Measurements from ENCODE around the gene FYN. TPM values are rescaled to one million over a fixed set of nuclear protein-coding genes. Genes with fewer than 3 reads are reported as not detected.
"Not testable (repeated sequence)": the region's sequence is repeated elsewhere in the genome, so short reads cannot be mapped to it uniquely, and the experiment has no call there.

Gene FYN
- total RNA-seq, 1 experiment from 2014 or later = 249 TPM

DNA sequence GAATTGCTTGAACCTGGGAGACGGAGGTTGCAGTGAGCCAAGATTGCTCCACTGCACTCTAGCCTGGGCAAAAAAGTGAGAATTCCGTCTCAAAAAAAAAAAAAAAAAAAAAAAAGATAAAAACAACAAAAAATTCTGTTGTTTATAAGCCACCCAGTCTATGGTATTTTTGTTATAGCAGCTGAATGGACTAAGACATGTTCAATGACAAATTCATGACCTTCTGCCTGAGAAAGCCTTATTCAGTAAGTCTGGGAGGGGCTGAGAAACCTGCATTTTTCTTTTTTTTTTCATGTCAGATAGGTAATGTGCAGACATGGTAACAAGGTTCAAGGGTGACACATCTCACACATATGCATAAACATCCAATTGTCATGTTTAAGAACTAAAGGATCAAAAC is 227.2 kb downstream of the FYN start:
- Histone ChIP-seq H3K27ac (ENCODE audit: low read length) (no peak overlapping the region), H3K79me2 (ENCODE audit: low read length) (no peaks in the 10 kb centered on the region), H3K9me2 (replicated peaks; ENCODE audit: insufficient read depth, low read length) (no peaks in the 10 kb centered on the region), H3K36me3 (ENCODE audit: insufficient read depth, low read length) (no peaks in the 10 kb centered on the region), H3K4me3 (ENCODE audit: low read length) (no peak overlapping the region), H2AFZ (ENCODE audit: low read length) (no peak overlapping the region), H3K27me3 (ENCODE audit: low read length) (no peaks in the 10 kb centered on the region), H3K4me2 (ENCODE audit: low read depth, low read length, poor library complexity, severe bottlenecking) (no peak overlapping the region), H3K4me1 (ENCODE audit: low read length) (no peaks in the 10 kb centered on the region), H3K9ac (ENCODE audit: low read length) (no peak overlapping the region), H4K20me1 (ENCODE audit: insufficient read depth, low read depth, low read length) (no peaks in the 10 kb centered on the region), H3K9me3 (ENCODE audit: low read length) (no peaks in the 10 kb centered on the region)
- no peak for DNase-seq

DNA sequence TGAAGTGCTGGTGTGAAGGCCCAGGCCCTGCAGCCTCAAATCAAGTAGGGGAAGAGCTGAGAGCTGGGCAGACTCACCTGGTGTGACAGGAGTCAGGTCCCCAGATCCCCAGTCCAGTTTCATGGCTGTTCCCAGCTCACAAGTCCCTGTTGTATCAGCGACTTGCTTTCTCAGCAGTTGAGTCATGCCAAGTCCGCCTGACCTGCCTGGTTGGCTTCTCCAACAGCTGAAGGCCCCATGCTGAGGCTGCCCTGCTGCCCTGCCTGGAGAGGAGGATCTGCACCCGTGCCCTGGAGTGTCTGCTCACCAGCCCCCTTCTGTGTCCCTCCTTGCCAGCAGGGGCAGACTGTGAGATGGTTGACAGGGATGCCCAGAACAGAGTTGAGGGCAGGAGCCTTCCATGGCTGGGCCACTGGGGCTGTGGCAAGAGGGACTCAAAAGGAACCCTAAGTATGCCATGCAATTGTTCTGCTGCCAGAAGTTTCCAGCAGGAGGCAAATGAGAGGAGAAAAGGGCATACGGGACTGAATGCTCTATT is 228.3 kb downstream of the FYN start:
- DNase-seq = no peak
- no peak overlapping the region for H3K27ac ChIP-seq (ENCODE audit: low read length)
- no peak overlapping the region for H3K4me2 ChIP-seq (ENCODE audit: low read depth, low read length, poor library complexity, severe bottlenecking)
- H2AFZ ChIP-seq (ENCODE audit: low read length) = no peak overlapping the region
- no peaks in the 10 kb centered on the region for H3K4me1 ChIP-seq (ENCODE audit: low read length)
- H3K4me3 ChIP-seq (ENCODE audit: low read length) = no peak overlapping the region
- H4K20me1 ChIP-seq (ENCODE audit: insufficient read depth, low read depth, low read length) = no peaks in the 10 kb centered on the region
- H3K9me3 ChIP-seq (ENCODE audit: low read length) = no peaks in the 10 kb centered on the region
- no peaks in the 10 kb centered on the region for H3K79me2 ChIP-seq (ENCODE audit: low read length)
- H3K36me3 ChIP-seq (ENCODE audit: insufficient read depth, low read length) = no peaks in the 10 kb centered on the region
- H3K9me2 ChIP-seq (replicated peaks; ENCODE audit: insufficient read depth, low read length) = no peaks in the 10 kb centered on the region
- H3K9ac ChIP-seq (ENCODE audit: low read length) = no peak overlapping the region
- H3K27me3 ChIP-seq (ENCODE audit: low read length) = no peaks in the 10 kb centered on the region

- H3K4me2 ChIP-seq (ENCODE audit: low read depth, low read length, poor library complexity, severe bottlenecking) = no peak overlapping the region
Observed at GRCh38 chr6:111642463-111643158, 230.6 kb downstream of the FYN start.

GRCh38 chr6:111639266-111639665 is 234.0 kb downstream of the FYN start:
- no peak overlapping the region for H3K27ac ChIP-seq (ENCODE audit: low read length)
- H3K4me1 ChIP-seq (ENCODE audit: low read length) = no peaks in the 10 kb centered on the region
- no peak overlapping the region for H3K4me2 ChIP-seq (ENCODE audit: low read depth, low read length, poor library complexity, severe bottlenecking)
- H3K9me3 ChIP-seq (ENCODE audit: low read length) = no peaks in the 10 kb centered on the region
- H2AFZ ChIP-seq (ENCODE audit: low read length) = no peak overlapping the region
- H3K79me2 ChIP-seq (ENCODE audit: low read length) = no peaks in the 10 kb centered on the region
- H4K20me1 ChIP-seq (ENCODE audit: insufficient read depth, low read depth, low read length) = no peaks in the 10 kb centered on the region
- no peak overlapping the region for H3K9ac ChIP-seq (ENCODE audit: low read length)
- H3K27me3 ChIP-seq (ENCODE audit: low read length) = no peaks in the 10 kb centered on the region
- H3K4me3 ChIP-seq (ENCODE audit: low read length) = no peak overlapping the region
- no peaks in the 10 kb centered on the region for H3K9me2 ChIP-seq (replicated peaks; ENCODE audit: insufficient read depth, low read length)
- no peak for DNase-seq
- H3K36me3 ChIP-seq (ENCODE audit: insufficient read depth, low read length) = peaks cover 4% of the 10 kb centered on the region; the same call in 1 of the 2 replicates

More at GRCh38 chr6:111642463-111643158, 230.6 kb downstream of the FYN start:
- Histone ChIP-seq H3K9ac (ENCODE audit: low read length) (no peak overlapping the region), H4K20me1 (ENCODE audit: insufficient read depth, low read depth, low read length) (no peaks in the 10 kb centered on the region), H3K27me3 (ENCODE audit: low read length) (no peaks in the 10 kb centered on the region), H3K36me3 (ENCODE audit: insufficient read depth, low read length) (peaks cover 4% of the 10 kb centered on the region; the same call in 1 of the 2 replicates), H3K4me1 (ENCODE audit: low read length) (no peaks in the 10 kb centered on the region), H3K79me2 (ENCODE audit: low read length) (no peaks in the 10 kb centered on the region), H3K9me3 (ENCODE audit: low read length) (no peaks in the 10 kb centered on the region), H3K27ac (ENCODE audit: low read length) (no peak overlapping the region), H3K4me3 (ENCODE audit: low read length) (no peak overlapping the region), H3K9me2 (replicated peaks; ENCODE audit: insufficient read depth, low read length) (no peaks in the 10 kb centered on the region), H2AFZ (ENCODE audit: low read length) (no peak overlapping the region)
- DNase-seq = peak; percentile 56

GRCh38 chr6:111634981-111635380 is 238.3 kb downstream of the FYN start:
- H4K20me1 ChIP-seq (ENCODE audit: insufficient read depth, low read depth, low read length); H3K36me3 ChIP-seq (ENCODE audit: insufficient read depth, low read length); H3K27ac ChIP-seq (ENCODE audit: low read length); H3K4me3 ChIP-seq (ENCODE audit: low read length); H3K4me2 ChIP-seq (ENCODE audit: low read depth, low read length, poor library complexity, severe bottlenecking); H2AFZ ChIP-seq (ENCODE audit: low read length); H3K27me3 ChIP-seq (ENCODE audit: low read length); H3K9me3 ChIP-seq (ENCODE audit: low read length); H3K4me1 ChIP-seq (ENCODE audit: low read length); DNase-seq; H3K79me2 ChIP-seq (ENCODE audit: low read length); H3K9ac ChIP-seq (ENCODE audit: low read length); H3K9me2 ChIP-seq (replicated peaks; ENCODE audit: insufficient read depth, low read length): not testable (repeated sequence)

GRCh38 chr6:111633822-111634221 is 239.4 kb downstream of the FYN start:
- peaks cover 4% of the 10 kb centered on the region; the same call in 1 of the 2 replicates for H3K36me3 ChIP-seq (ENCODE audit: insufficient read depth, low read length)
- no peak overlapping the region for H3K27ac ChIP-seq (ENCODE audit: low read length)
- H3K79me2 ChIP-seq (ENCODE audit: low read length) = no peaks in the 10 kb centered on the region
- no peaks in the 10 kb centered on the region for H3K9me2 ChIP-seq (replicated peaks; ENCODE audit: insufficient read depth, low read length)
- no peaks in the 10 kb centered on the region; the same call in 1 of the 2 replicates for H3K9me3 ChIP-seq (ENCODE audit: low read length)
- H3K9ac ChIP-seq (ENCODE audit: low read length) = no peak overlapping the region
- H3K27me3 ChIP-seq (ENCODE audit: low read length) = no peaks in the 10 kb centered on the region
- no peaks in the 10 kb centered on the region for H3K4me1 ChIP-seq (ENCODE audit: low read length)
- no peaks in the 10 kb centered on the region for H4K20me1 ChIP-seq (ENCODE audit: insufficient read depth, low read depth, low read length)
- H2AFZ ChIP-seq (ENCODE audit: low read length) = no peak overlapping the region
- no peak for DNase-seq
- H3K4me3 ChIP-seq (ENCODE audit: low read length) = no peak overlapping the region
- no peak overlapping the region for H3K4me2 ChIP-seq (ENCODE audit: low read depth, low read length, poor library complexity, severe bottlenecking)

DNA sequence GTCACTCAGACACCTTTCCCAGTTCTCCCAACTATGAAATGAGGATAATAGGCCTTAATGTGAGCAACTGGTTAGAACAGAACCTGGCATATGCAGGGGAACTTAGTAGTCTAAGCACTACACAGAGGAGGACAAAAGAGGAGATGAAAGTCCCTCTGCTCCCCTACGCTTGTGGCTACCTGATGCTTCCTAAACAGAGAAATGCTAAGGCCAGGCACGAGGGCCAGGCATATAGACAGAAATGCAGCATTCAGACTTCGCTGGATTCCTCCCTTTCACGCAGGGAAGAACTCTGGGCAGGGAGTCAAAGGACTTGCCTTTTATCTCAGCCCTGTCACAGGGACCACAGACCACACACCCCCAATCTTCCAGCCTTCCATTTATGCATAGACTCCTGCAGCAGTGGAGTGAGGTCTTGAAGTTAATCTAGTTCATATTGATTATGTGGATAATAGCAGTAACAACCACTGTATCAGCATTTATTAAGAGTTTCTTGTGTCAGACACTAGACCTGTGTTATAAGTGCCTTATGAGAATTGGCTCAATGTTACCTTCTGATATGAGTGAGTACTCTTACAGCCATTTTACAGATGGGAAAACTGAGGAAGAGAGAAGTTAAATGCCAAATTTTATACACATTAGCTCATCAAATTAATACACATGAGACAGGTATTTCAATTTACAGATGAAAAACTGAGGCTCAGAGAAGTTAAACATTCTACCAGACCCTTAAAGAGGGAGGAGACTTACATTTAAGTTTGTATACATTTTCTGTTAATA is 240.6 kb downstream of the FYN start:
- Histone ChIP-seq H3K4me2 (ENCODE audit: low read depth, low read length, poor library complexity, severe bottlenecking) (no peak overlapping the region), H2AFZ (ENCODE audit: low read length) (no peak overlapping the region), H3K4me3 (ENCODE audit: low read length) (no peak overlapping the region), H3K27me3 (ENCODE audit: low read length) (no peaks in the 10 kb centered on the region), H3K36me3 (ENCODE audit: insufficient read depth, low read length) (peaks cover 4% of the 10 kb centered on the region; the same call in 1 of the 2 replicates), H3K9me3 (ENCODE audit: low read length) (no peaks in the 10 kb centered on the region; the same call in 1 of the 2 replicates), H3K9me2 (replicated peaks; ENCODE audit: insufficient read depth, low read length) (no peaks in the 10 kb centered on the region), H4K20me1 (ENCODE audit: insufficient read depth, low read depth, low read length) (no peaks in the 10 kb centered on the region), H3K79me2 (ENCODE audit: low read length) (no peaks in the 10 kb centered on the region), H3K9ac (ENCODE audit: low read length) (no peak overlapping the region), H3K27ac (ENCODE audit: low read length) (no peak overlapping the region), H3K4me1 (ENCODE audit: low read length) (no peaks in the 10 kb centered on the region)
- DNase-seq = peak; percentile 21

GRCh38 chr6:111631903-111632460 is 241.3 kb downstream of the FYN start:
- Histone ChIP-seq H3K4me1 (ENCODE audit: low read length) (no peaks in the 10 kb centered on the region), H2AFZ (ENCODE audit: low read length) (no peak overlapping the region), H3K9me2 (replicated peaks; ENCODE audit: insufficient read depth, low read length) (no peaks in the 10 kb centered on the region), H3K4me2 (ENCODE audit: low read depth, low read length, poor library complexity, severe bottlenecking) (no peak overlapping the region), H3K4me3 (ENCODE audit: low read length) (no peak overlapping the region), H3K9ac (ENCODE audit: low read length) (no peak overlapping the region), H3K36me3 (ENCODE audit: insufficient read depth, low read length) (peaks cover 4% of the 10 kb centered on the region; the same call in 1 of the 2 replicates), H3K79me2 (ENCODE audit: low read length) (no peaks in the 10 kb centered on the region), H3K27ac (ENCODE audit: low read length) (no peak overlapping the region), H3K9me3 (ENCODE audit: low read length) (no peaks in the 10 kb centered on the region; the same call in 1 of the 2 replicates), H3K27me3 (ENCODE audit: low read length) (no peaks in the 10 kb centered on the region), H4K20me1 (ENCODE audit: insufficient read depth, low read depth, low read length) (no peaks in the 10 kb centered on the region)
- DNase-seq = peak; percentile 9

All from Karpas-422 (cell line).